HEK293T (cell line): ENCODE data around the gene CBY3.
"Not testable (repeated sequence)": the region's sequence is repeated elsewhere in the genome, so short reads cannot be mapped to it uniquely, and the experiment has no call there.

Experiments
- ARNT ChIP-seq: fragments of 450-650 bp; IDR thresholded peaks from 2 replicates; pipeline ENCODE4 v1.6.1; 2017; ENCODE audit warnings: mild to moderate bottlenecking
- BHLHE40 ChIP-seq: fragments of 450-650 bp; IDR thresholded peaks from 2 replicates; pipeline ENCODE4 v1.6.1; 2016; ENCODE audit warnings: mild to moderate bottlenecking, moderate library complexity, borderline replicate concordance
- ELF4 ChIP-seq: fragments of 450-650 bp; IDR thresholded peaks from 2 replicates; pipeline ENCODE4 v1.6.1; 2017; ENCODE audit warnings: antibody characterized with exemption
- FOXA1 ChIP-seq: fragments of 450-650 bp; IDR thresholded peaks from 2 replicates; pipeline ENCODE4 v1.6.1; 2016; ENCODE audit warnings: mild to moderate bottlenecking
- FOXK2 ChIP-seq: fragments of 450-650 bp; IDR thresholded peaks from 2 replicates; pipeline ENCODE4 v1.6.1; 2016; ENCODE audit warnings: mild to moderate bottlenecking
- FOXM1 ChIP-seq: fragments of 450-650 bp; IDR thresholded peaks from 2 replicates; pipeline ENCODE4 v1.6.1; 2017; ENCODE audit warnings: mild to moderate bottlenecking, borderline replicate concordance
- HDGF ChIP-seq: fragments of 450-650 bp; IDR thresholded peaks from 2 replicates; pipeline ENCODE4 v1.6.1; 2017; ENCODE audit warnings: antibody characterized with exemption, borderline replicate concordance
- L3MBTL2 ChIP-seq: fragments of 450-650 bp; conservative IDR thresholded peaks from 2 replicates; pipeline ENCODE4 v1.6.1; 2016; ENCODE audit warnings: mild to moderate bottlenecking
- LEF1 ChIP-seq: fragments of 450-650 bp; IDR thresholded peaks from 2 replicates; pipeline ENCODE4 v1.6.1; 2017; ENCODE audit warnings: mild to moderate bottlenecking, borderline replicate concordance
- NFRKB ChIP-seq: fragments of 450-650 bp; IDR thresholded peaks from 2 replicates; pipeline ENCODE4 v1.6.1; 2016; ENCODE audit warnings: mild to moderate bottlenecking, moderate library complexity
- SP1 ChIP-seq: fragments of 450-650 bp; IDR thresholded peaks from 2 replicates; pipeline ENCODE4 v1.6.1; 2017
- TARDBP ChIP-seq: fragments of 450-650 bp; IDR thresholded peaks from 2 replicates; pipeline ENCODE4 v1.6.1; 2016
- ZNF384 ChIP-seq: fragments of 450-650 bp; IDR thresholded peaks from 2 replicates; pipeline ENCODE4 v1.6.1; 2016

DNA sequence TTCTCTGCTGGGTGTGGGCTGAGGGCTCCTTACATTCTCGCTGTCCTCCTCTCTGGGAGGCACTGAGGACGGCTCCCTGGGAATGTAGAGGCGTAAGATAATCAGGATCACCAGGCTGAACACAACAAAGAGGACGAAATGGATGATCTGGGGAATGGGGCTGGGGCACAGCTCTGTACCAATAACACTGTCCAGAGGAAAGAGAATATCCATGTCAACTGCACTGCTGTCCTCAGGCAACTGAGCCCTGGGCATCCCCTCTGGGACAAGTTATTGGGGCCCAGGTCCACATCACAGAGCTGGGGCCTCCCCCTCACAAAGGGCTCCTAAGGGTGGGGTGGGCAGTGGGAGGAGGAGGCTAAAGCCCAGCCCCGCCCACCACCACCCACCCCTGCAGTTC lies 36.1 kb downstream of the CBY3 start:
- not testable (repeated sequence) for TF ChIP-seq ARNT, ZNF384, FOXK2, TARDBP, FOXA1, BHLHE40, NFRKB, SP1, ELF4, FOXM1, HDGF, LEF1, L3MBTL2
